WTC11 (cell line): ENCODE results near the gene NEBL.

Source experiments
- ELF4 ChIP-seq: sonication (generic); formaldehyde crosslinking; IDR thresholded peaks from 2 replicates; pipeline ENCODE4 v1.8.1; 2022; ENCODE audit warnings: low read depth, mild to moderate bottlenecking, moderate library complexity, missing genetic modification reagents
- MXD4 ChIP-seq: fragments of 250-450 bp; sonication (Bioruptor Pico); IDR thresholded peaks from 2 replicates; pipeline ENCODE4 v1.8.0; 2021; ENCODE audit warnings: mild to moderate bottlenecking, moderate library complexity, borderline replicate concordance
- NR1H2 ChIP-seq: sonication (generic); formaldehyde crosslinking; IDR thresholded peaks from 2 replicates; pipeline ENCODE4 v1.9.0; 2021; ENCODE audit warnings: mild to moderate bottlenecking, moderate library complexity, missing genetic modification reagents
- NR2C2 ChIP-seq: sonication (generic); formaldehyde crosslinking; IDR thresholded peaks from 2 replicates; pipeline ENCODE4 v1.8.0; 2022; ENCODE audit warnings: mild to moderate bottlenecking, missing genetic modification reagents
- RELA ChIP-seq: sonication (generic); formaldehyde crosslinking; IDR thresholded peaks from 2 replicates; pipeline ENCODE4 v1.8.1; 2022; ENCODE audit warnings: missing genetic modification reagents, mild to moderate bottlenecking, borderline replicate concordance
- SMAD4 ChIP-seq: sonication (generic); formaldehyde crosslinking; IDR thresholded peaks from 2 replicates; pipeline ENCODE4 v1.8.0; 2022; ENCODE audit warnings: mild to moderate bottlenecking, missing genetic modification reagents
- ZNF138 ChIP-seq: sonication (generic); formaldehyde crosslinking; conservative IDR thresholded peaks from 2 replicates; pipeline ENCODE4 v1.8.1; 2022; ENCODE audit warnings: mild to moderate bottlenecking, moderate library complexity, missing genetic modification reagents
- ZNF423 ChIP-seq: fragments of 250-450 bp; sonication (Bioruptor Pico); IDR thresholded peaks from 2 replicates; pipeline ENCODE4 v2.1.2; 2022; ENCODE audit warnings: mild to moderate bottlenecking, moderate library complexity
- TF ChIP-seq, protein P1 (sequence below): fragments of 200-600 bp; IDR thresholded peaks from 2 replicates; pipeline ENCODE4 v1.8.0; 2022; ENCODE audit warnings: antibody characterized with exemption
- TF ChIP-seq, protein P2 (sequence below): sonication (generic); formaldehyde crosslinking; IDR thresholded peaks from 2 replicates; pipeline ENCODE4 v1.8.0; 2022; ENCODE audit warnings: mild to moderate bottlenecking, missing genetic modification reagents
- TF ChIP-seq, protein P3 (sequence below): fragments of 250-450 bp; sonication (Bioruptor Pico); IDR thresholded peaks from 2 replicates; pipeline ENCODE4 v1.8.0; 2021; ENCODE audit warnings: mild to moderate bottlenecking
- TF ChIP-seq, protein P4 (sequence below): sonication (generic); formaldehyde crosslinking; IDR thresholded peaks from 2 replicates; pipeline ENCODE4 v1.8.1; 2022; ENCODE audit warnings: mild to moderate bottlenecking, moderate library complexity, missing genetic modification reagents
- TF ChIP-seq, protein P5 (sequence below): sonication (generic); formaldehyde crosslinking; IDR thresholded peaks from 2 replicates; pipeline ENCODE4 v1.8.1; 2023; ENCODE audit warnings: mild to moderate bottlenecking, missing genetic modification reagents, moderate library complexity

DNA sequence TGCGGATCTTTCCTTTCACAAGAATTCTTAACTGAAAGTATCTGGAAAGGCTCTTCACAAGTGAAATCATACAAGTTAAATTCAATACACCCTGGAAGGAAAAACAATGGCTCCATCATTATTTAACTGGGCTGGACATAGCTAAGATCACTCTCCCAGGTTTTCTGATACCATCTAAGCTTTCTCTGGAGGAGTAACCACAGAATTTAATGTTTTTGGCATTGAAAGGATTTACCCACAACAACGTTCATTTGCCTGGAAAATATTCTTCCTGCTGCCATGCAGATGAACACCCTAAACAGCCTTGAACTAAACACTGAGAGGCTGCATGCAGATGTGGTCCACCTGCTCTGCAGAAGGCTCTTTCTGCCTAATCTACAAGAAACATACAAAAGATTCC lies 4.3 kb downstream of the NEBL start:
- TF ChIP-seq, protein P1, sequence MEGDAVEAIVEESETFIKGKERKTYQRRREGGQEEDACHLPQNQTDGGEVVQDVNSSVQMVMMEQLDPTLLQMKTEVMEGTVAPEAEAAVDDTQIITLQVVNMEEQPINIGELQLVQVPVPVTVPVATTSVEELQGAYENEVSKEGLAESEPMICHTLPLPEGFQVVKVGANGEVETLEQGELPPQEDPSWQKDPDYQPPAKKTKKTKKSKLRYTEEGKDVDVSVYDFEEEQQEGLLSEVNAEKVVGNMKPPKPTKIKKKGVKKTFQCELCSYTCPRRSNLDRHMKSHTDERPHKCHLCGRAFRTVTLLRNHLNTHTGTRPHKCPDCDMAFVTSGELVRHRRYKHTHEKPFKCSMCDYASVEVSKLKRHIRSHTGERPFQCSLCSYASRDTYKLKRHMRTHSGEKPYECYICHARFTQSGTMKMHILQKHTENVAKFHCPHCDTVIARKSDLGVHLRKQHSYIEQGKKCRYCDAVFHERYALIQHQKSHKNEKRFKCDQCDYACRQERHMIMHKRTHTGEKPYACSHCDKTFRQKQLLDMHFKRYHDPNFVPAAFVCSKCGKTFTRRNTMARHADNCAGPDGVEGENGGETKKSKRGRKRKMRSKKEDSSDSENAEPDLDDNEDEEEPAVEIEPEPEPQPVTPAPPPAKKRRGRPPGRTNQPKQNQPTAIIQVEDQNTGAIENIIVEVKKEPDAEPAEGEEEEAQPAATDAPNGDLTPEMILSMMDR, result no peak
- TF ChIP-seq ZNF423 (CRISPR knock-in tag) (no peak), NR2C2 (CRISPR knock-in tag) (no peak), RELA (no peak), SMAD4 (no peak), NR1H2 (no peak), ZNF138 (CRISPR knock-in tag) (no peak), ELF4 (CRISPR knock-in tag) (no peak), MXD4 (no peak)
- TF ChIP-seq, protein P2, sequence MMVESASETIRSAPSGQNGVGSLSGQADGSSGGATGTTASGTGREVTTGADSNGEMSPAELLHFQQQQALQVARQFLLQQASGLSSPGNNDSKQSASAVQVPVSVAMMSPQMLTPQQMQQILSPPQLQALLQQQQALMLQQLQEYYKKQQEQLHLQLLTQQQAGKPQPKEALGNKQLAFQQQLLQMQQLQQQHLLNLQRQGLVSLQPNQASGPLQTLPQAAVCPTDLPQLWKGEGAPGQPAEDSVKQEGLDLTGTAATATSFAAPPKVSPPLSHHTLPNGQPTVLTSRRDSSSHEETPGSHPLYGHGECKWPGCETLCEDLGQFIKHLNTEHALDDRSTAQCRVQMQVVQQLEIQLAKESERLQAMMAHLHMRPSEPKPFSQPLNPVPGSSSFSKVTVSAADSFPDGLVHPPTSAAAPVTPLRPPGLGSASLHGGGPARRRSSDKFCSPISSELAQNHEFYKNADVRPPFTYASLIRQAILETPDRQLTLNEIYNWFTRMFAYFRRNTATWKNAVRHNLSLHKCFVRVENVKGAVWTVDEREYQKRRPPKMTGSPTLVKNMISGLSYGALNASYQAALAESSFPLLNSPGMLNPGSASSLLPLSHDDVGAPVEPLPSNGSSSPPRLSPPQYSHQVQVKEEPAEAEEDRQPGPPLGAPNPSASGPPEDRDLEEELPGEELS (CRISPR knock-in tag), result no peak
- TF ChIP-seq, protein P3, sequence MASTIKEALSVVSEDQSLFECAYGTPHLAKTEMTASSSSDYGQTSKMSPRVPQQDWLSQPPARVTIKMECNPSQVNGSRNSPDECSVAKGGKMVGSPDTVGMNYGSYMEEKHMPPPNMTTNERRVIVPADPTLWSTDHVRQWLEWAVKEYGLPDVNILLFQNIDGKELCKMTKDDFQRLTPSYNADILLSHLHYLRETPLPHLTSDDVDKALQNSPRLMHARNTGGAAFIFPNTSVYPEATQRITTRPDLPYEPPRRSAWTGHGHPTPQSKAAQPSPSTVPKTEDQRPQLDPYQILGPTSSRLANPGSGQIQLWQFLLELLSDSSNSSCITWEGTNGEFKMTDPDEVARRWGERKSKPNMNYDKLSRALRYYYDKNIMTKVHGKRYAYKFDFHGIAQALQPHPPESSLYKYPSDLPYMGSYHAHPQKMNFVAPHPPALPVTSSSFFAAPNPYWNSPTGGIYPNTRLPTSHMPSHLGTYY (CRISPR knock-in tag), result no peak
- TF ChIP-seq, protein P4, sequence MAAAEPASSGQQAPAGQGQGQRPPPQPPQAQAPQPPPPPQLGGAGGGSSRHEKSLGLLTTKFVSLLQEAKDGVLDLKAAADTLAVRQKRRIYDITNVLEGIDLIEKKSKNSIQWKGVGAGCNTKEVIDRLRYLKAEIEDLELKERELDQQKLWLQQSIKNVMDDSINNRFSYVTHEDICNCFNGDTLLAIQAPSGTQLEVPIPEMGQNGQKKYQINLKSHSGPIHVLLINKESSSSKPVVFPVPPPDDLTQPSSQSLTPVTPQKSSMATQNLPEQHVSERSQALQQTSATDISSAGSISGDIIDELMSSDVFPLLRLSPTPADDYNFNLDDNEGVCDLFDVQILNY (CRISPR knock-in tag), result no peak
- TF ChIP-seq, protein P5, sequence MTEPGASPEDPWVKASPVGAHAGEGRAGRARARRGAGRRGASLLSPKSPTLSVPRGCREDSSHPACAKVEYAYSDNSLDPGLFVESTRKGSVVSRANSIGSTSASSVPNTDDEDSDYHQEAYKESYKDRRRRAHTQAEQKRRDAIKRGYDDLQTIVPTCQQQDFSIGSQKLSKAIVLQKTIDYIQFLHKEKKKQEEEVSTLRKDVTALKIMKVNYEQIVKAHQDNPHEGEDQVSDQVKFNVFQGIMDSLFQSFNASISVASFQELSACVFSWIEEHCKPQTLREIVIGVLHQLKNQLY, result no peak
